Stomach (tissue), 19 donors: ENCODE data around the gene EFCC1. TPM values are rescaled to one million over a fixed set of nuclear protein-coding genes. Genes with fewer than 3 reads are reported as not detected.

ENCODE experiments used
- DNase-seq, 2 donors: peaks; one replicate each; pipeline versions ENCODE4 v3.0.0 to v3.0.0-alpha.2; 2013 to 2019
- H3K27ac ChIP-seq, 5 donors: fragments of 200-600 bp in 4 of 5; sonication (generic) in 4 of 5; one replicate each; pipeline ENCODE4 v1.5.1; 2013 to 2019; ENCODE audit warnings: mild to moderate bottlenecking in 1 of 5, moderate library complexity in 1 of 5
- H3K27me3 ChIP-seq, 3 donors: fragments of 200-600 bp; sonication (generic); one replicate each; pipeline ENCODE4 v1.5.1; 2017 to 2019; ENCODE audit warnings: mixed run types in 1 of 3
- H3K36me3 ChIP-seq, 4 donors: fragments of 200-600 bp; sonication (generic); 1 replicate in 3 of 4; 2 replicates in 1 of 4; pipeline ENCODE4 v1.5.1; 2016 to 2019
- H3K4me1 ChIP-seq, 4 donors: fragments of 200-600 bp; sonication (generic); one replicate each; pipeline ENCODE4 v1.5.1; 2016 to 2019
- H3K4me3 ChIP-seq, 4 donors: fragments of 200-600 bp; sonication (generic) in 3 of 4; one replicate each; pipeline ENCODE4 v1.5.1; 2016 to 2019; ENCODE audit warnings: mild to moderate bottlenecking in 1 of 4
- H3K9me3 ChIP-seq, 4 donors: fragments of 200-600 bp; sonication (generic); one replicate each; pipeline ENCODE4 v1.5.1; 2016 to 2019
- CTCF ChIP-seq, 7 experiments: fragments of 450-650 bp in 4 of 7; fragments of 200-600 bp in 3 of 7; sonication (generic) in 3 of 7; IDR thresholded peaks; one replicate each; pipeline ENCODE4 v1.5.1; 2016 to 2019; ENCODE audit warnings: antibody characterized with exemption in 7 of 7, control low read depth in 2 of 7, mild to moderate bottlenecking in 1 of 7
- EP300 ChIP-seq: sonication (generic); formaldehyde crosslinking; IDR thresholded peaks from one replicate; pipeline ENCODE4 v1.6.1; 2017; ENCODE audit warnings: antibody characterized with exemption
- POLR2A ChIP-seq, 4 donors: fragments of 450-650 bp; IDR thresholded peaks; one replicate each; pipeline ENCODE4 v1.6.1; 2016; ENCODE audit warnings: antibody characterized with exemption in 4 of 4, control low read depth in 2 of 4, mild to moderate bottlenecking in 1 of 4, moderate library complexity in 1 of 4
- POLR2AphosphoS5 ChIP-seq, 3 donors: sonication (generic); formaldehyde crosslinking; IDR thresholded peaks; one replicate each; pipeline ENCODE4 v1.6.1; 2016; ENCODE audit warnings: antibody characterized with exemption in 3 of 3
- WGBS, 5 donors: extraction: QIAGEN DNeasy Blood & Tissue Kit in 3 of 5; methylation state at CpG; one replicate each; pipeline versions ENCODE4 v1.1.5 to v1.1.7; 2013 to 2018; 5-methylcytosine and 5-hydroxymethylcytosine counted together
- intact Hi-C: fragments of 100-400 bp; cut with DNase I; formaldehyde crosslinking; loops from one replicate; pipeline ENCODE4 v1.15.1; 2023; ENCODE audit warnings: low total_unique reads
- long read RNA-seq, 10 donors: transcript quantifications; one replicate each; lab custom pipeline, GENCODE V29; 2026
- polyA plus RNA-seq, 3 donors: library from polyadenylated mRNA; stranded (reverse); fragments of 200-250 nt; gene quantifications; one replicate each; pipeline ENCODE4 v1.2.3, GENCODE V29; 2013
- total RNA-seq, 5 donors: library from RNA; depleted of rRNA; stranded (reverse); fragments of >200 nt; gene quantifications; one replicate each; pipeline versions ENCODE4 v1.1.0 to v1.2.3, GENCODE V29; 2014 to 2016
- donor health status: healthy with polysubstance abuse.
- donor health status: Bipolar disorder and iron deficiency.
- donor health status: healthy.

The EFCC1 gene
- total RNA-seq, result 10 to 100 TPM in 3 of 5 donors, 1 to 10 TPM in 2; 1.0 to 13.9 (median 10.3) TPM
- polyA plus RNA-seq, result 10 to 100 TPM in 1 of 3 donors, 1 to 10 TPM in 2; 3.4 to 10.7 (median 8.2) TPM
- long read RNA-seq, donor 1, result 0 reads
- long read RNA-seq, donor 2, result 0 reads
- long read RNA-seq, donor 3, result 0 reads
- long read RNA-seq, donor 4, result 0 reads
- long read RNA-seq, donor 5, result 0 reads
- long read RNA-seq, donor 6, result 0 reads
- long read RNA-seq, donor 7, partial matches to known transcripts, result 0 of 1 reads
- long read RNA-seq, donor 7, other reads (novel, unspliced or antisense), result 0 of 1 reads
- long read RNA-seq, donor 8, result 0 reads
- long read RNA-seq, donor 9, result 0 reads
- long read RNA-seq, donor 10, result 0 reads

- peak in 1 of 2 donors; percentile 86 for DNase-seq
- 0 to 7% (median 2%) methylated on average over 10 to 74 of the region's 74 CpGs for WGBS, 5 donors
Measured at GRCh38 chr3:129001101-129001805, at the start of gene EFCC1. EFCC1 (plus strand) TSS chr3:129001304; CDS start chr3:129001629, 325 bp downstream.

GRCh38 chr3:128956440-128956839, 44.7 kb upstream of the EFCC1 start:
- no peaks in the 10 kb centered on the region for H3K4me1 ChIP-seq
- H3K27ac ChIP-seq, result no peak overlapping the region
- WGBS, 5 donors, result 85 to 97% (median 94%) methylated on average over 2 of the region's 2 CpGs
- intact Hi-C loops, result no loop called here
- no peak for DNase-seq
- no peaks in the 10 kb centered on the region for H3K36me3 ChIP-seq
- no peaks in the 10 kb centered on the region for H3K27me3 ChIP-seq
- peaks cover 0 to 5% (median 0%) of the 10 kb centered on the region in 4 donors for H3K9me3 ChIP-seq
- H3K4me3 ChIP-seq, result no peak overlapping the region
- TF ChIP-seq POLR2A (IDR thresholded peaks at IDR 0.05), result no peak
- no peak for TF ChIP-seq POLR2AphosphoS5 (IDR thresholded peaks at IDR 0.05)
- TF ChIP-seq EP300, result no peak
- no peak for TF ChIP-seq CTCF (IDR thresholded peaks at IDR 0.05)

More at GRCh38 chr3:129001101-129001805, at the start of gene EFCC1:
- H3K27me3 ChIP-seq, result peaks cover 7 to 44% (median 34%) of the 10 kb centered on the region in 3 donors
- no peaks in the 10 kb centered on the region for H3K9me3 ChIP-seq
- H3K36me3 ChIP-seq, result no peaks in the 10 kb centered on the region
- H3K4me3 ChIP-seq, result peak within 1 kb of the TSS; percentile 53 to 71 (median 64)
- TF ChIP-seq POLR2A (IDR thresholded peaks at IDR 0.05) (no peak), CTCF (IDR thresholded peaks at IDR 0.05) (no peak), EP300 (peak; percentile 1), POLR2AphosphoS5 (IDR thresholded peaks at IDR 0.05) (no peak)
- peaks cover 39 to 64% (median 59%) of the 10 kb centered on the region in 4 donors for H3K4me1 ChIP-seq
- H3K27ac ChIP-seq, result peak within 1 kb of the TSS; percentile 67 to 91 (median 84)
- intact Hi-C loops, result no loop called here

- no peak for DNase-seq
- Histone ChIP-seq H3K4me1 (peaks cover 0 to 13% (median 2%) of the 10 kb centered on the region in 4 donors), H3K4me3 (no peak overlapping the region), H3K9me3 (no peaks in the 10 kb centered on the region), H3K27ac (no peak overlapping the region), H3K27me3 (no peaks in the 10 kb centered on the region), H3K36me3 (no peaks in the 10 kb centered on the region)
- TF ChIP-seq EP300 (no peak), POLR2AphosphoS5 (IDR thresholded peaks at IDR 0.05) (no peak)
- intact Hi-C loops, result no loop called here
- WGBS, 5 donors, result 78 to 89% (median 81%) methylated on average over 8 to 9 of the region's 9 CpGs
Measured at GRCh38 chr3:128965280-128965679, 35.8 kb upstream of the EFCC1 start.

GRCh38 chr3:128965818-128966217, 35.3 kb upstream of the EFCC1 start:
- peaks cover 0 to 19% (median 6%) of the 10 kb centered on the region in 4 donors for H3K4me1 ChIP-seq
- DNase-seq, result no peak
- no peak for TF ChIP-seq POLR2A (IDR thresholded peaks at IDR 0.05)
- no peak overlapping the region for H3K27ac ChIP-seq
- H3K27me3 ChIP-seq, result no peaks in the 10 kb centered on the region
- intact Hi-C loops, result no loop called here
- no peak overlapping the region for H3K4me3 ChIP-seq
- no peaks in the 10 kb centered on the region for H3K36me3 ChIP-seq
- no peaks in the 10 kb centered on the region for H3K9me3 ChIP-seq
- 68 to 83% (median 76%) methylated on average over 3 of the region's 3 CpGs for WGBS, 5 donors

GRCh38 chr3:128967748-128968355, 33.3 kb upstream of the EFCC1 start:
- Histone ChIP-seq H3K4me1 (peaks cover 3 to 35% (median 12%) of the 10 kb centered on the region in 4 donors), H3K27me3 (no peaks in the 10 kb centered on the region), H3K27ac (peak overlapping the region in 3 of 5 donors; percentile 34 to 85 (median 50)), H3K4me3 (no peak overlapping the region), H3K9me3 (no peaks in the 10 kb centered on the region), H3K36me3 (no peaks in the 10 kb centered on the region)
- TF ChIP-seq CTCF (IDR thresholded peaks at IDR 0.05) (no peak), POLR2AphosphoS5 (IDR thresholded peaks at IDR 0.05) (no peak), EP300 (no peak), POLR2A (IDR thresholded peaks at IDR 0.05) (no peak)
- intact Hi-C loops, result no loop called here
- WGBS, 5 donors, result 71 to 85% (median 83%) methylated on average over 6 of the region's 6 CpGs
- peak in 1 of 2 donors; percentile 16 for DNase-seq
